ENCODE results near the gene RCSD1. TPM values are rescaled to one million over a fixed set of nuclear protein-coding genes. Genes with fewer than 3 reads are reported as not detected.

Gene RCSD1
- total RNA-seq, 4 donors from 2014 or later: 7.1 to 14.2 (median 10.8) TPM

GRCh38 chr1:167752219-167752985 lies 122.4 kb downstream of the RCSD1 start:
- no peak overlapping the region for H3K27ac ChIP-seq
- no peaks in the 10 kb centered on the region for H3K27me3 ChIP-seq
- DNase-seq: no peak
- H3K4me1 ChIP-seq: peaks cover 15 to 32% of the 10 kb centered on the region in 2 donors
- TF ChIP-seq CTCF (IDR thresholded peaks at IDR 0.05) (no peak), POLR2A (IDR thresholded peaks at IDR 0.05) (no peak)
- no peaks in the 10 kb centered on the region for H3K9me3 ChIP-seq
- no peaks in the 10 kb centered on the region for H3K36me3 ChIP-seq
- intact Hi-C loops (cut with DNase I): no loop called here
- no peak overlapping the region for H3K4me3 ChIP-seq (replicated peaks in 1 of 3)

GRCh38 chr1:167755654-167756053 lies 125.6 kb downstream of the RCSD1 start:
- WGBS, 2 donors: 79 to 81% methylated on average over 3 of the region's 3 CpGs
- H3K36me3 ChIP-seq: no peaks in the 10 kb centered on the region
- intact Hi-C loops (cut with DNase I): no loop called here
- TF ChIP-seq POLR2A (IDR thresholded peaks at IDR 0.05): no peak
- no peak for TF ChIP-seq CTCF (IDR thresholded peaks at IDR 0.05)
- no peak overlapping the region for H3K4me3 ChIP-seq (replicated peaks in 1 of 3)
- H3K27me3 ChIP-seq: no peaks in the 10 kb centered on the region
- H3K4me1 ChIP-seq: peaks cover 0 to 21% of the 10 kb centered on the region in 2 donors
- no peak for DNase-seq
- no peak overlapping the region for H3K27ac ChIP-seq
- H3K9me3 ChIP-seq: no peaks in the 10 kb centered on the region

Other genes with a start within 250 kb of the RCSD1 start
- gene CD247, start 111.7 kb upstream of the RCSD1 start, total RNA-seq: 1 to 10 TPM; 1.3 to 3.1 (median 1.4) TPM
- 100 to 1,000 TPM; 285 to 347 (median 327) TPM for gene CREG1, start 76.5 kb upstream of the RCSD1 start, total RNA-seq
- gene MPZL1, start 91.8 kb downstream of the RCSD1 start, total RNA-seq: 10 to 100 TPM; 52.6 to 90.2 (median 61.8) TPM

All from thyroid gland (tissue), 4 donors.